K562 (cell line): ENCODE data around the gene MED15. TPM values are rescaled to one million over a fixed set of nuclear protein-coding genes. Genes with fewer than 3 reads are reported as not detected.

Source experiments
- ATAC-seq: fragments of 200-7000 bp; cut with Tn5 transposase; 3 replicates; pipeline ENCODE4 v1.9.1; 2020; ENCODE audit warnings: moderate library complexity
- BruUV-seq: library from RNA; stranded (reverse); fragments of 400-500 nt; replicated peaks from 2 replicates; lab custom pipeline; 2021; lab: Mats Ljungman, UMichigan
- CTCF ChIA-PET: fragments of 300-600 bp; formaldehyde crosslinking; extraction: SDS; loops from one replicate; lab custom pipeline; 2021; ENCODE audit warnings: low intra/inter-chr PET ratio; lab: Yijun Ruan, JAX
- POLR2A ChIA-PET: fragments of 300-600, 350-650 bp; sonication (Branson Sonifier 250); formaldehyde crosslinking; extraction: SDS; loops from one replicate; lab custom pipeline; 2021; ENCODE audit warnings: antibody characterized with exemption, inconsistent platforms; lab: Yijun Ruan, JAX
- DNase-seq, 4 experiments: peaks; one replicate each; pipeline versions ENCODE4 v3.0.0 to v3.0.0-alpha.2; 2011 to 2018; ENCODE audit warnings: low spot score in 3 of 4, mixed read lengths in 3 of 4; ENCODE audit errors: extremely low read depth in 1 of 4
- FAIRE-seq: peaks from 2 replicates; lab custom pipeline; 2011; peaks lifted over from hg19 to GRCh38; lab: Jason Lieb, UNC
- H2AFZ ChIP-seq: 2 replicates; pipeline ENCODE4 v1.6.0; 2011; ENCODE audit warnings: low read depth, low read length, control low read depth, inconsistent platforms
- H3K27ac ChIP-seq: fragments of 200-600 bp; 3 replicates; pipeline ENCODE4 v1.8.0; 2011; ENCODE audit warnings: low read depth, mild to moderate bottlenecking, control low read depth, inconsistent platforms, low read length, moderate library complexity, mixed read lengths; ENCODE audit errors: extremely low read depth
- H3K27me3 ChIP-seq, 2 experiments: fragments of 300-600 bp in 1 of 2; 2 replicates in 1 of 2; 3 replicates in 1 of 2; pipeline versions ENCODE4 v1.6.0 to v1.8.0; 2011; ENCODE audit warnings: inconsistent platforms in 2 of 2, low read length in 2 of 2, mild to moderate bottlenecking in 1 of 2, mixed read lengths in 1 of 2, moderate library complexity in 1 of 2; ENCODE audit not compliant: control insufficient read depth in 2 of 2, insufficient read depth in 2 of 2
- H3K36me3 ChIP-seq: fragments of 300-600 bp; 3 replicates; pipeline ENCODE4 v1.8.0; 2011; ENCODE audit warnings: mild to moderate bottlenecking, low read length, inconsistent platforms; ENCODE audit not compliant: control insufficient read depth, insufficient read depth
- H3K4me1 ChIP-seq, 2 experiments: fragments of 200-600 bp in 1 of 2; replicated peaks in 1 of 2; 2 replicates in 1 of 2; 3 replicates in 1 of 2; pipeline versions ENCODE4 v1.5.1 to v1.8.0; 2011; ENCODE audit warnings: inconsistent platforms in 2 of 2, low read length in 2 of 2, mild to moderate bottlenecking in 1 of 2, mixed read lengths in 1 of 2, moderate library complexity in 1 of 2; ENCODE audit not compliant: control insufficient read depth in 2 of 2, insufficient read depth in 2 of 2
- H3K4me2 ChIP-seq: 2 replicates; pipeline ENCODE4 v1.6.1; 2011; ENCODE audit warnings: low read length, control low read depth, inconsistent platforms, mixed read lengths; ENCODE audit not compliant: insufficient read depth
- H3K4me3 ChIP-seq: fragments of 200-600 bp; sonication (generic), shearing (Covaris generic); 2 replicates; pipeline ENCODE4 v1.5.1; 2016; ENCODE audit warnings: control low read depth, inconsistent platforms
- H3K79me2 ChIP-seq: fragments of 200-600 bp; 3 replicates; pipeline ENCODE4 v1.8.0; 2011; ENCODE audit warnings: low read length, inconsistent platforms; ENCODE audit not compliant: control insufficient read depth, insufficient read depth
- H3K9ac ChIP-seq, 2 experiments: 2 replicates each; pipeline versions ENCODE4 v1.6.0 to v1.6.1; 2011; ENCODE audit warnings: low read depth in 2 of 2, low read length in 2 of 2, control low read depth in 1 of 2, inconsistent platforms in 1 of 2, mild to moderate bottlenecking in 1 of 2, mixed read lengths in 1 of 2; ENCODE audit not compliant: insufficient read depth in 1 of 2
- H3K9me1 ChIP-seq: one replicate; pipeline ENCODE4 v1.6.0; 2011; ENCODE audit warnings: inconsistent platforms, mild to moderate bottlenecking, low read length, moderate library complexity; ENCODE audit not compliant: control insufficient read depth, insufficient read depth
- H3K9me3 ChIP-seq: replicated peaks from 2 replicates; pipeline ENCODE4 v1.5.1; 2011; ENCODE audit warnings: low read depth, low read length, inconsistent platforms; ENCODE audit not compliant: control insufficient read depth, insufficient read depth
- H4K20me1 ChIP-seq: replicated peaks from 2 replicates; pipeline ENCODE4 v1.6.1; 2011; ENCODE audit warnings: low read length, inconsistent platforms, mixed read lengths; ENCODE audit not compliant: control insufficient read depth, insufficient read depth
- BHLHE40 ChIP-seq: IDR thresholded peaks from 2 replicates; pipeline ENCODE4 v1.6.1; 2011; ENCODE audit warnings: low read length, improper control_type of control experiment
- CREB1 ChIP-seq, 2 experiments: sonication (generic) in 1 of 2; formaldehyde crosslinking in 1 of 2; IDR thresholded peaks; 2 replicates each; pipeline versions ENCODE4 v1.6.1 to v1.8.0; 2012 to 2022; ENCODE audit warnings: inconsistent platforms in 1 of 2, mild to moderate bottlenecking in 1 of 2, missing genetic modification reagents in 1 of 2, moderate library complexity in 1 of 2
- DIDO1 ChIP-seq: fragments of 450-650 bp; IDR thresholded peaks from 2 replicates; pipeline ENCODE4 v1.6.1; 2016; ENCODE audit warnings: low read depth, missing biosample characterization, missing genetic modification characterization
- GATA2 ChIP-seq: sonication (generic); formaldehyde crosslinking; IDR thresholded peaks from 2 replicates; pipeline ENCODE4 v1.4.0; 2020; ENCODE audit warnings: mild to moderate bottlenecking, missing genetic modification reagents
- MAFK ChIP-seq: IDR thresholded peaks from 2 replicates; pipeline ENCODE4 v1.6.1; 2011; ENCODE audit warnings: low read length, improper control_type of control experiment
- MTA1 ChIP-seq: fragments of 450-650 bp; IDR thresholded peaks from 2 replicates; pipeline ENCODE4 v1.6.1; 2017; ENCODE audit warnings: borderline replicate concordance
- NCOA1 ChIP-seq: fragments of 450-650 bp; IDR thresholded peaks from 2 replicates; pipeline ENCODE4 v1.6.1; 2016; ENCODE audit warnings: low read depth
- OTX1 ChIP-seq: fragments of 450-650 bp; formaldehyde crosslinking; IDR thresholded peaks from 2 replicates; pipeline ENCODE4 v1.4.0; 2022; ENCODE audit warnings: mild to moderate bottlenecking
- PRMT5 ChIP-seq: sonication (generic); formaldehyde crosslinking; IDR thresholded peaks from 2 replicates; pipeline ENCODE4 v1.5.0; 2020; ENCODE audit warnings: missing genetic modification reagents
- RFX1 ChIP-seq: fragments of 450-650 bp; IDR thresholded peaks from 2 replicates; pipeline ENCODE4 v1.6.1; 2016; ENCODE audit warnings: mild to moderate bottlenecking, moderate library complexity
- RREB1 ChIP-seq: fragments of 250-450 bp; sonication (Bioruptor Pico); IDR thresholded peaks from 2 replicates; pipeline ENCODE4 v1.4.0; 2020
- SAFB ChIP-seq: fragments of 200-400 bp; formaldehyde crosslinking; IDR thresholded peaks from 2 replicates; pipeline ENCODE4 v1.6.1; 2017; ENCODE audit warnings: low read depth, low read length, borderline replicate concordance
- USF1 ChIP-seq: sonication (generic); formaldehyde crosslinking; IDR thresholded peaks from 2 replicates; pipeline ENCODE4 v1.9.0; 2022; ENCODE audit warnings: mild to moderate bottlenecking, missing genetic modification reagents
- WGBS: fragments of 100-300 bp; shearing (Covaris generic); methylation state at CpG from one replicate; pipeline ENCODE4 v1.1.6; 2016; ENCODE audit warnings: low coverage, mixed read lengths; ENCODE audit not compliant: insufficient coverage; ENCODE audit errors: missing lambda C conversion rate; 5-methylcytosine and 5-hydroxymethylcytosine counted together
- in situ Hi-C: fragments of 300-500 bp; cut with MboI; formaldehyde crosslinking; loops from 4 replicates; pipeline ENCODE4 v1.15.0; 2018; ENCODE audit warnings: inconsistent platforms, mixed read lengths
- intact Hi-C: fragments of 100-400 bp; cut with micrococcal nuclease; formaldehyde crosslinking; loops from 2 replicates; pipeline ENCODE4 v1.14.2; 2022
- polyA plus RNA-seq, 8 experiments: library from polyadenylated mRNA; depleted of rRNA in 4 of 8; stranded (reverse) in 5 of 8; unstranded in 3 of 8; fragments of >200 nt; fragmentation: Nextera tagmentation in 2 of 8; fragmentation: Illumina TruSeq in 1 of 8; extraction: Ambion mirVana in 2 of 8; extraction: Trizol in 1 of 8; gene quantifications; 2 replicates each; pipeline versions ENCODE4 v1.2.1 to v1.2.3, GENCODE V29; 2011 to 2014; ENCODE audit warnings: inconsistent platforms in 1 of 8, missing spikeins in 1 of 8
- total RNA-seq, 7 experiments: library from RNA; depleted of rRNA in 6 of 7; stranded (reverse); fragments of >200 nt in 6 of 7; fragmentation: Illumina TruSeq in 2 of 7; extraction: Trizol in 2 of 7; gene quantifications; 2 replicates each; pipeline versions ENCODE4 v1.2.1 to v1.2.3, GENCODE V29; 2011 to 2021; ENCODE audit warnings: low replicate concordance in 1 of 7
- TF ChIP-seq, protein P1 (sequence below), 2 experiments: IDR thresholded peaks; 2 replicates each; pipeline ENCODE4 v1.6.1; 2011; ENCODE audit warnings: borderline replicate concordance in 1 of 2, control low read depth in 1 of 2, low read depth in 1 of 2, low read length in 1 of 2, mild to moderate bottlenecking in 1 of 2, mixed read lengths in 1 of 2, moderate library complexity in 1 of 2; ENCODE audit not compliant: insufficient read depth in 1 of 2, insufficient read length in 1 of 2, poor library complexity in 1 of 2, severe bottlenecking in 1 of 2; ENCODE audit errors: extremely low read depth in 1 of 2

The MED15 gene
- total and polyA plus RNA-seq, 9 of the 15 experiments (the other 6 are each of a cell fraction or from before 2014, with no cell fraction given): 4.0 to 271 (median 60.1) TPM

DNA sequence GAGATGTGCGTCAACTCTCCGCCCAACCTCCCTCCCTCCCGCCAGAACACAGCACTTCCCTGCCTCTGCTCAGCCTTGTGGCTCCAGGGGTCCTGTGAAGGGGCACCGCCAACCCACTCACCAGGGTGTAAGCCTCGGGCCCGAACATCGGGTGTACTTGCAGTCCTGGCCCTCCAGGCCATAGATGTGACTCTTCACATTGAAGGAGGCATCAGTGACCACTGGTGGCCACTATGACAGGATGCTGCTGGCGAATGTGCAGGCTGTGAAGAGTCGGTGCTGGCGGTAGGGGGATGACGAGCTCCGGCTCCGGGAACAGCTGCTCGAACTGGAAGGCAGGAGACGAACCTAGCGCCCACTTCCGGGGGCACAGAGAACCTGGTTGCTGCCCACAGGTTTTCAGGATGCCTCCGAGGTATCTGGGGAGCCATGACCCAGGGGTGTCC, 97.4 kb downstream of the MED15 start:
- Histone ChIP-seq H2AFZ (no peak overlapping the region), H3K79me2 (no peaks in the 10 kb centered on the region), H3K9me3 (no peaks in the 10 kb centered on the region), H3K4me3 (no peak overlapping the region), H3K4me1 (peaks cover 0 to 37% of the 10 kb centered on the region in 2 experiments; a peak in 2 of 5 replicates), H3K36me3 (no peaks in the 10 kb centered on the region), H3K27me3 (peaks cover 59 to 99% of the 10 kb centered on the region in 2 experiments; a peak in 4 of 5 replicates), H3K9ac (peak overlapping the region in 1 of 2 experiments; percentile 32; a peak in 1 of 4 replicates), H3K9me1 (peaks cover 5% of the 10 kb centered on the region), H3K4me2 (no peak overlapping the region), H3K27ac (no peak overlapping the region), H4K20me1 (peaks cover 60% of the 10 kb centered on the region)
- peak; percentile 76 for ATAC-seq
- DNase-seq: peak; percentile 81 to 91 (median 86)
- no TSS peak for BruUV-seq
- WGBS: 2% methylated on average over 18 of the region's 18 CpGs
- intact Hi-C loops: loop anchor here (5.0 kb wide), 1 partner anchor 178 kb away; no protein-coding TSS in a partner anchor
- in situ Hi-C loops: loop anchor here (25.0 kb wide), 1 partner anchor 533 kb away; no protein-coding TSS in a partner anchor
- POLR2A ChIA-PET: interaction anchor here (0.6 to 21.8 kb wide), 10 partner anchors 11 to 1540 kb away, joined by 3 to 234 read pairs (median 3); partner anchors contain the start of gene MED15
- peak; percentile 19 for FAIRE-seq
- CTCF ChIA-PET: interaction anchor here (1.1 to 4.5 kb wide), 5 partner anchors 92 to 186 kb away, joined by 3 to 28 read pairs (median 10); no protein-coding TSS in a partner anchor
- TF ChIP-seq USF1 (CRISPR knock-in tag): no peak
- no peak for TF ChIP-seq MTA1
- TF ChIP-seq RREB1 (CRISPR knock-in tag): no peak
- TF ChIP-seq MAFK: peak; percentile 4; the same call in 1 of the 2 replicates
- TF ChIP-seq, protein P1, sequence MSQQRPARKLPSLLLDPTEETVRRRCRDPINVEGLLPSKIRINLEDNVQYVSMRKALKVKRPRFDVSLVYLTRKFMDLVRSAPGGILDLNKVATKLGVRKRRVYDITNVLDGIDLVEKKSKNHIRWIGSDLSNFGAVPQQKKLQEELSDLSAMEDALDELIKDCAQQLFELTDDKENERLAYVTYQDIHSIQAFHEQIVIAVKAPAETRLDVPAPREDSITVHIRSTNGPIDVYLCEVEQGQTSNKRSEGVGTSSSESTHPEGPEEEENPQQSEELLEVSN (IDR thresholded peaks at IDR 0.05; ENCODE audit: borderline replicate concordance in 1 of 2, extremely low read depth in 1 of 2, insufficient read depth in 1 of 2, insufficient read length in 1 of 2, low read depth in 1 of 2, low read length in 1 of 2, poor library complexity in 1 of 2, severe bottlenecking in 1 of 2): peak in 1 of 2 experiments; percentile 30
- 0 out of 2 replicates have a peak, but pooled peaks have one; percentile 38 for TF ChIP-seq OTX1 (CRISPR knock-in tag)
- TF ChIP-seq GATA2 (CRISPR knock-in tag): no peak
- TF ChIP-seq CREB1 (IDR thresholded peaks at IDR 0.05): peak; percentile 41; the same call in 1 of the 2 replicates
- TF ChIP-seq CREB1 (CRISPR knock-in tag; IDR thresholded peaks at IDR 0.05): no peak
- TF ChIP-seq NCOA1: no peak
- no peak for TF ChIP-seq SAFB
- 0 out of 2 replicates have a peak, but pooled peaks have one; percentile 50 for TF ChIP-seq PRMT5 (CRISPR knock-in tag)
- TF ChIP-seq DIDO1 (tag): no peak
- TF ChIP-seq BHLHE40: 0 out of 2 replicates have a peak, but pooled peaks have one; percentile 15
- no peak for TF ChIP-seq RFX1
